LNCaP clone FGC (cell line): ENCODE data around the gene C17orf113.
A peak's percentile ranks its signal among the peaks of the same experiment; 100 is the strongest.
"Not testable (repeated sequence)": the region's sequence is repeated elsewhere in the genome, so short reads cannot be mapped to it uniquely, and the experiment has no call there.

Experiments
- DNase-seq: peaks from one replicate; pipeline ENCODE4 v3.0.0-alpha.2; 2011; ENCODE audit warnings: low read depth
- H3K4me3 ChIP-seq: 2 replicates; pipeline ENCODE4 v1.5.1; 2011; ENCODE audit warnings: mild to moderate bottlenecking, low read depth, low read length, control low read depth
- TF ChIP-seq, protein P1 (sequence below): IDR thresholded peaks from 2 replicates; pipeline ENCODE4 v1.5.1; 2012; ENCODE audit warnings: mild to moderate bottlenecking; ENCODE audit not compliant: control insufficient read depth, insufficient read depth; ENCODE audit errors: extremely low read depth

The C17orf113 gene

DNA sequence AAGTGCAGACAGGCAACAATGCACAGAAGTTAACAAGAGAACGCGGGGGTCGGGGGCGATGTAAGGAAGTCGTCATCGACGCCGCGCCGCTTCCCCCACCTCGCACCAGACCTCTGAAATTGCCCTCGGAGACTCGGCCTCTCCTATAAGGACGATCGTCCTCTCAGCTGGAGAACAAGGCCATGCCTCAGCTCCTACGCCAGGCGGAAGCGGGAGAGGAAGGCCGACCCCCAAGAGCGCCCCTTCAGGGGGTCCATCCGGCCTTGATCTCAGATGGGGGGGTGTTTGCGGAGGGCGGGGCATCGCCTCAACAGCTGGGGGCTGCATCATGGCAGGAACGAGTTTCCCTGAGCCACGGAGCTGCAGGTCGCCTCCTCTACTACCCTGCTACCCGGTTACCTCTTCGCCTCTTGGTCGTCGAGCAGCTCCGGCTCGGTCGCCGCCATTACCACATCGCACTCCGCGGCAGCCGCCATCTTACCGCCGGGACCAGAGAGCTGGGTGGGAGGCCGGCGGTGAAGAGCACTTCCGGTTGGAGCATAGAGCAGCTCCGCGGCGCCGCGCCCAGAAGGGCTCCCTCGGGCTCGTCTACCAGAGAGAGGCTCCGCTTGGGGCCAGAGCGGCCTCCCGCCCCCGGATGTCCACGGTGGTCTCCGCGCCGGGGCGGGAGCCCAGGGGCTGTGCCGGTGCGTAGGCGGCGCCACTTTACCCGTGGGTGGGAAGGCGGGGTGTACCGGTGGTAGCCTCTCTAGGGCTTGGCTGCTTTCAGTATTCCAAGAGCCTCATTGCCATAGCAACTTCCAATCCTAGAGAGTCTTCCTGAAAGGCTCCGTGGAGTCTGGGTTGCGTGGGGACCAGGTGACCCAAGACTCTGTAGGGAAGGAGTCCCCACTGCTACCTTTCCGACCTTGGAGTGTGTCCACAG, 33.2 kb downstream of the C17orf113 start, which contains the start of gene DNAJC7:
TSS of gene DNAJC7 (minus strand) at position 499 of the 925 bp plus-strand sequence. CDS start at position 476, 23 bp downstream.
- TF ChIP-seq, protein P1, sequence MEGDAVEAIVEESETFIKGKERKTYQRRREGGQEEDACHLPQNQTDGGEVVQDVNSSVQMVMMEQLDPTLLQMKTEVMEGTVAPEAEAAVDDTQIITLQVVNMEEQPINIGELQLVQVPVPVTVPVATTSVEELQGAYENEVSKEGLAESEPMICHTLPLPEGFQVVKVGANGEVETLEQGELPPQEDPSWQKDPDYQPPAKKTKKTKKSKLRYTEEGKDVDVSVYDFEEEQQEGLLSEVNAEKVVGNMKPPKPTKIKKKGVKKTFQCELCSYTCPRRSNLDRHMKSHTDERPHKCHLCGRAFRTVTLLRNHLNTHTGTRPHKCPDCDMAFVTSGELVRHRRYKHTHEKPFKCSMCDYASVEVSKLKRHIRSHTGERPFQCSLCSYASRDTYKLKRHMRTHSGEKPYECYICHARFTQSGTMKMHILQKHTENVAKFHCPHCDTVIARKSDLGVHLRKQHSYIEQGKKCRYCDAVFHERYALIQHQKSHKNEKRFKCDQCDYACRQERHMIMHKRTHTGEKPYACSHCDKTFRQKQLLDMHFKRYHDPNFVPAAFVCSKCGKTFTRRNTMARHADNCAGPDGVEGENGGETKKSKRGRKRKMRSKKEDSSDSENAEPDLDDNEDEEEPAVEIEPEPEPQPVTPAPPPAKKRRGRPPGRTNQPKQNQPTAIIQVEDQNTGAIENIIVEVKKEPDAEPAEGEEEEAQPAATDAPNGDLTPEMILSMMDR: no peak
- peak; percentile 65 for DNase-seq
- H3K4me3 ChIP-seq: peak within 1 kb of the TSS; percentile 97

DNA sequence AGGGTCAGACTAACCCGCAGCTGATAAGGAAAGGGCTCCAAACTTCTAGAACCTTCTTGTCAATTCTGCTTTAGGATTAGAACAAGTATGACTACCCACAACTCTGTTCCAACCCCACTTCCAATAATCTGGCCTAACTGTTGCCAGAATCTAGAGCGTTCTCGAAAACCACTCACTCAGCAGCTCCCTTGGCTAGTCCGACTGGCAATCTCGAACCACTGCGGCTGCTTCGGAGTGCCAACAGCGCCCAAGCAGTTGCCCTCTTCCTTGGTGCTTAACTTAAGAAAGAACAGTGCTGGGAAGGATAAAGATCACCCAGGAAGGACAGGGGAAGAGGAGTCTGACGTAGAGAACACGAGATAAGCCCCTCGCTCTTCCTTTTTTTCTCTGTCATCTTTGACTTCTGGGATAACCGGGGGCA, 34.0 kb downstream of the C17orf113 start:
- no peak for DNase-seq
- H3K4me3 ChIP-seq: peak overlapping the region; percentile 97
- TF ChIP-seq, protein P1: no peak

DNA sequence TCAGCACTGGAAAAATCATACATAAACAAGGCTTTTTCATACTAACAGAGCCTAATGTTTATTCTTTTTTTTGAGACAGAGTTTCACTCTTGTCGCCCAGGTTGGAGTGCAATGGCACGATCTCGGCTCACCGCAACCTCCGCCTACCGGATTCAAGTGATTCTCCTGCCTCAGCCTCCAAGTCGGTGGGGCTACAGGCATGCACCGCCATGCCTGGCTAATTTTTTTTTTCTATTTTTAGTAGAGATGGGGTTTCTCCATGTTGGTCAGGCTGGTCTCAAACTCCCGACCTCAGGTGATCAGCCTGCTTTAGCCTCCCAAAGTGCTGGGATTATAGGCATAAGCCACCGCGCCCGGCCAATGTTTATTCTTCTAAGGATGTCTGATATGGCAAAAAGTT, 36.7 kb downstream of the C17orf113 start:
- H3K4me3 ChIP-seq, DNase-seq: not testable (repeated sequence)

DNA sequence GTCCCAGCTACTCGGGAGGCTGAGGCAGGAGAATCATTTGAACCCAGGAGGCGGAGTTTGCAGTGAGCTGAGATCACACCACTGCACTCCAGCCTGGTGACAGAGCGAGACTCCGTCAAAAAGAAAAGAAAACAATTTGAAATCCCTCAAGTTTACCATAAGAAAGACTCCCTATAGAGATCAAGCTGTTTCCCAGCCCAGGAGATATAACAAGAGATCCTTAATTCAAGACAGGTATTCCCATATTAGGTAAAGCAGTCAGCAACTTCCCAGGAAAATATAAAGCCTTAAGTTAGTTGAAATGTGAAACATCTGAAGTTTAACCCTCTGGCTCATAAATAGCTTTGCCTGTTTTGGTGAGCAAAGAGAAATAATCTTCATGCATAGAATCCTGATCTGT, 38.0 kb downstream of the C17orf113 start:
- not testable (repeated sequence) for DNase-seq, H3K4me3 ChIP-seq

DNA sequence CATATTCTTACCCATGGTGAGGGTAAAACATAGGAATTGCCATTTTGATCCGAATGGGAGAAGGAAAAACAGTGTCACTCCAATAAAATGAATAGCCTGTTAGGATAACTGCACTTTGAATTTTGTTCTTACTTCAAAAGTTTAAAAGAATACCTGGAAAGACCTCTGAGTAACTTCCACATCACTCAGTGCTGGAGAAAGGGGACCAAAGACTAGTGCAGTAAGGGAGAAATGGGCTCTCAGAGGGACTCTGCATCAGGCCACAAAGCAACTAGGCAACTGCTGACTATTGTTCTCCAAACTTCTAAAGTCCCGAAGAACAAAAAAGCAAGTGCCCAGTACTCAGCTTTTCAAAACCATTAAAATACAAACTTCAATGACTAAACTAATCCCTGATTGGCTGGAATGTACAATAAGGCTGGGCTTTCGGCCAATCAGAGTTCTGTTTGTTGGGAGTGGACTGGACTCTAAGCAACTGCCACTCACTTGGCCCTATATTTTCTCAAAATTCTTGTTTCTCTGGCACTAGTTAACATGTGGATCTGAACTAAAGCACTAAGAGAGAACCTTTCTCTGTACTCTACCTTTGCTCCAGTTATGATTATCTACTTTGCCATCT, 39.4 kb downstream of the C17orf113 start:
- no peak overlapping the region for H3K4me3 ChIP-seq
- TF ChIP-seq, protein P1: no peak
- DNase-seq: no peak

DNA sequence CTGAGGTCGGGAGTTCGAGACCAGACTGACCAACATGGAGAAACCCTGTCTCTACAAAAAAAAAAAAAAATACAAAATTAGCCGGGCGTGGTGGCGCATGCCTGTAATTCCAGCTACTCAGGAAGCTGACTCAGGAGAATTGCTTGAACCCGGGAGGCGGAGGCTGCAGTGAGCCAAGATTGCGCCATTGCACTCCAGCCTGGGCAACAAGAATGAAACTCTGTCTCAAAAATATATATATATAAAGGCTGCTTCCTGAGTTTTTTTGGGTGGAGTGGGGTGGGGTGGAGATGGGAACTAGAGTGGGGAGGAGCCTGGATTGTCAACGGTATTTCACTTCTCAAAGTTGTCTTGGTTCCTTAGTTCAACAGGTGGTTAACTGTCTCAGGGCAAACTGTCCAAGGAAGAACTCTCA, 40.1 kb downstream of the C17orf113 start:
- DNase-seq: not testable (repeated sequence)

DNA sequence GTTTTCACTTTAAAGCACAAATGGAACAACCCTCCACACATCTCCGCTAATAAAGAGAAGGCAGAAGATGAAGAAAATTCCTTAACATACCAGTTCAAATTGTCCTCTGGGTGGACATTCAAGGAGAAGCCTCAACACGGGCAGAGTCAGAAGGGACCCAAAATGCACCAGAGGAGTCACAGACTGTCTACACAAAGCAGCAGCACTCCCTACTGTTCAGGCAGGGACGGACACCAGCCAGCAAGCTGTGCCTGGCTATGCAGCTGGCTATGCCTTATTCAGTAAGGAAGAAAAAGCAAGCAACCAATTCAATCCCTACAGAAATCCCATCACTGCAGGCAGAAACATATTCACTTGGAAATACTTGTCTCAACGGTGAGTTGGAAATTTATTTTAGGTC, 41.2 kb downstream of the C17orf113 start:
- no peak overlapping the region for H3K4me3 ChIP-seq
- DNase-seq: no peak
- TF ChIP-seq, protein P1: no peak

More for the DNA sequence above, 40.1 kb downstream of the C17orf113 start:
- not testable (repeated sequence) for H3K4me3 ChIP-seq

DNA sequence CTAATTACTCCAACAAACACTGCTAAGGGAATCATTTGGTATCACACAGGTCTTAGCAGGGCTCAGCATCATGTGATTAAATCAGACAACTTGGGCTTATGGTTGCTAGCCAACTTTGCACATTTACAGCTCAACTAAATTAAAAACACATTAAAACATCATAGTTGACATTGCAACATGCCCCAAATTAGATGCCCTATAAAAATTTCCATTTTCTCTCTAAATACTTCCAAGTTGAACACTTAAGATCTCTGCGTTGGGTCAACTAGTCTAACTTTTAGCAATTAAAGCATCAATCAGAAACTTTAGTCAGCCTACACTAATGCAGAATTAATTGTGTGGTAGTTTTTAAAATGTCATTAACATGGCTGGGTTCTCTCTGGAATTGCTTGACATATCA, 45.2 kb downstream of the C17orf113 start:
- TF ChIP-seq, protein P1: no peak
- H3K4me3 ChIP-seq: no peak overlapping the region
- no peak for DNase-seq
